Kidney (tissue), 14 donors: Measurements from ENCODE around the gene MLLT10. TPM values are rescaled to one million over a fixed set of nuclear protein-coding genes. Genes with fewer than 3 reads are reported as not detected.

Experiments
- DNase-seq, 5 donors: peaks; one replicate each; pipeline ENCODE4 v3.0.0-alpha.2; 2013 to 2020
- FAIRE-seq: peaks from 2 replicates; lab custom pipeline; 2012; peaks lifted over from hg19 to GRCh38; lab: Jason Lieb, UNC
- H3K27ac ChIP-seq, 2 donors: one replicate each; pipeline ENCODE4 v1.7.0; 2013; ENCODE audit warnings: low read depth in 2 of 2, low read length in 2 of 2, inconsistent platforms in 1 of 2
- H3K27me3 ChIP-seq: one replicate; pipeline ENCODE4 v1.7.1; 2013; ENCODE audit warnings: low read length, inconsistent platforms; ENCODE audit not compliant: control insufficient read depth, insufficient read depth
- H3K36me3 ChIP-seq, 3 donors: one replicate each; pipeline versions ENCODE4 v1.7.0 to v1.7.1; 2013; ENCODE audit warnings: low read length in 3 of 3, control low read depth in 1 of 3, inconsistent platforms in 1 of 3; ENCODE audit not compliant: insufficient read depth in 3 of 3, control insufficient read depth in 2 of 3
- H3K4me1 ChIP-seq, 3 donors: one replicate each; pipeline versions ENCODE4 v1.7.0 to v1.7.1; 2013; ENCODE audit warnings: low read length in 3 of 3, inconsistent platforms in 1 of 3, low read depth in 1 of 3; ENCODE audit not compliant: control insufficient read depth in 2 of 3, insufficient read depth in 2 of 3
- H3K4me3 ChIP-seq, 3 donors: one replicate each; pipeline versions ENCODE4 v1.7.0 to v1.8.1; 2013; ENCODE audit warnings: low read length in 3 of 3, control low read depth in 1 of 3, inconsistent platforms in 1 of 3
- H3K9ac ChIP-seq, 3 donors: one replicate each; pipeline versions ENCODE4 v1.7.0 to v1.7.1; 2013; ENCODE audit warnings: low read length in 3 of 3, control low read depth in 1 of 3, inconsistent platforms in 1 of 3
- H3K9me3 ChIP-seq, 3 donors: one replicate each; pipeline versions ENCODE4 v1.7.0 to v1.7.1; 2013; ENCODE audit warnings: low read length in 3 of 3, control low read depth in 1 of 3, inconsistent platforms in 1 of 3; ENCODE audit not compliant: control insufficient read depth in 2 of 3, insufficient read depth in 1 of 3
- CTCF ChIP-seq: IDR thresholded peaks from 3 replicates; pipeline ENCODE4 v1.5.1; 2012; ENCODE audit warnings: mild to moderate bottlenecking, moderate library complexity, borderline replicate concordance; ENCODE audit not compliant: insufficient read depth; ENCODE audit errors: extremely low read depth
- intact Hi-C: fragments of 100-400 bp; cut with DNase I; formaldehyde crosslinking; loops from one replicate; pipeline ENCODE4 v1.11.1; 2022
- polyA plus RNA-seq: library from polyadenylated mRNA; stranded (reverse); fragments of 350-450 nt; fragmentation: Illumina TruSeq; extraction: RNeasy Lipid Tissue Mini Kit (QIAGEN cat#74804); gene quantifications from one replicate; pipeline ENCODE4 v1.2.3, GENCODE V29; 2014; ENCODE audit warnings: low read depth, low replicate concordance; ENCODE audit not compliant: insufficient read depth
- total RNA-seq: library from RNA; stranded (reverse); fragmentation: NEBNext Ultra II Directional; extraction: Animal tissue kit (Norgen Biotek cat#: 25700); gene quantifications from one replicate; pipeline ENCODE4 v1.2.1, GENCODE V29; 2021
- donor health status: control.
- donor health status: control.
- donor health status: control.
- donor health status: control.
- donor health status: control.
- donor health status: DM: yes; HTN: yes; CAD: no.
- donor health status: Normal renal cell carcinoma (clear cell type).

The MLLT10 gene
- total and polyA plus RNA-seq, 2 donors from 2014 or later, result 11.0 to 54.2 TPM

GRCh38 chr10:21687266-21688008 lies 153.4 kb downstream of the MLLT10 start:
- H3K27me3 ChIP-seq, result no peaks in the 10 kb centered on the region
- FAIRE-seq (no peak), DNase-seq (no peak)
- H3K9me3 ChIP-seq, result no peaks in the 10 kb centered on the region
- no peak overlapping the region for H3K4me3 ChIP-seq
- H3K4me1 ChIP-seq, result no peaks in the 10 kb centered on the region
- H3K27ac ChIP-seq, result no peak overlapping the region
- intact Hi-C loops, result no loop called here
- no peak overlapping the region for H3K9ac ChIP-seq
- TF ChIP-seq CTCF, result no peak
- H3K36me3 ChIP-seq, result peaks cover 0 to 3% (median 0%) of the 10 kb centered on the region in 3 donors

GRCh38 chr10:21688009-21688332 lies 153.9 kb downstream of the MLLT10 start:
- FAIRE-seq, result no peak
- H3K27me3 ChIP-seq, result no peaks in the 10 kb centered on the region
- H3K4me1 ChIP-seq, result no peaks in the 10 kb centered on the region
- no peak for TF ChIP-seq CTCF
- H3K9me3 ChIP-seq, result no peaks in the 10 kb centered on the region
- no peak overlapping the region for H3K9ac ChIP-seq
- intact Hi-C loops, result no loop called here
- no peak overlapping the region for H3K4me3 ChIP-seq
- no peak overlapping the region for H3K27ac ChIP-seq
- DNase-seq, result no peak
- H3K36me3 ChIP-seq, result peaks cover 0 to 3% (median 0%) of the 10 kb centered on the region in 3 donors

GRCh38 chr10:21688870-21689269 lies 154.8 kb downstream of the MLLT10 start:
- intact Hi-C loops, result no loop called here
- no peak for DNase-seq

More at GRCh38 chr10:21688870-21689269, 154.8 kb downstream of the MLLT10 start:
- H3K9me3 ChIP-seq, result no peaks in the 10 kb centered on the region
- no peak overlapping the region for H3K27ac ChIP-seq
- no peak for FAIRE-seq
- H3K36me3 ChIP-seq, result peaks cover 0 to 3% (median 0%) of the 10 kb centered on the region in 3 donors
- TF ChIP-seq CTCF, result no peak
- H3K9ac ChIP-seq, result no peak overlapping the region
- no peaks in the 10 kb centered on the region for H3K4me1 ChIP-seq
- H3K27me3 ChIP-seq, result no peaks in the 10 kb centered on the region
- no peak overlapping the region for H3K4me3 ChIP-seq
